Measurements from ENCODE around the gene MACF1. TPM values are rescaled to one million over a fixed set of nuclear protein-coding genes. Genes with fewer than 3 reads are reported as not detected.
"Not testable (repeated sequence)": the region's sequence is repeated elsewhere in the genome, so short reads cannot be mapped to it uniquely, and the experiment has no call there.

The MACF1 gene
- total RNA-seq, 1 donor from 2014 or later = 461 TPM

DNA sequence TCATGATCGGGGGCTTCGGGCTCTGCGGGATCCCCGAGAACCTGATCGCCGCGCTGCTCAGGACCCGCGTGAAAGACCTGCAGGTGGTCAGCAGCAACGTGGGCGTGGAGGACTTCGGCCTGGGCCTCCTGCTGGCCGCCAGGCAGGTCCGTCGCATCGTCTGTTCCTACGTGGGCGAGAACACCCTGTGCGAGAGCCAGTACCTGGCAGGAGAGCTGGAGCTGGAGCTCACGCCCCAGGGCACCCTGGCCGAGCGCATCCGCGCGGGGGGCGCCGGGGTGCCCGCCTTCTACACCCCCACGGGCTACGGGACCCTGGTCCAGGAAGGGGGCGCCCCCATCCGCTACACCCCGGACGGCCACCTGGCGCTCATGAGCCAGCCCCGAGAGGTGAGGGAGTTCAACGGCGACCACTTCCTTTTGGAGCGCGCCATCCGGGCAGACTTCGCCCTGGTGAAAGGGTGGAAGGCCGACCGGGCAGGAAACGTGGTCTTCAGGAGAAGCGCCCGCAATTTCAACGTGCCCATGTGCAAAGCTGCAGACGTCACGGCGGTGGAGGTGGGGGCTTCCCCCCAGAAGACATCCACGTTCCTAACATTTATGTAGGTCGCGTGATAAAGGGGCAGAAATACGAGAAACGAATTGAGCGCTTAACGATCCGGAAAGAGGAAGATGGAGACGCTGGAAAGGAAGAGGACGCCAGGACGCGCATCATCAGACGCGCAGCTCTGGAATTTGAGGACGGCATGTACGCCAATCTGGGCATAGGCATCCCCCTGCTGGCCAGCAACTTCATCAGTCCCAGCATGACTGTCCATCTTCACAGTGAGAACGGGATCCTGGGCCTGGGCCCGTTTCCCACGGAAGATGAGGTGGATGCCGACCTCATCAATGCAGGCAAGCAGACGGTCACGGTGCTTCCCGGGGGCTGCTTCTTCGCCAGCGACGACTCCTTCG, 310.9 kb downstream of the MACF1 start:
- DNase-seq = peak; percentile 22

DNA sequence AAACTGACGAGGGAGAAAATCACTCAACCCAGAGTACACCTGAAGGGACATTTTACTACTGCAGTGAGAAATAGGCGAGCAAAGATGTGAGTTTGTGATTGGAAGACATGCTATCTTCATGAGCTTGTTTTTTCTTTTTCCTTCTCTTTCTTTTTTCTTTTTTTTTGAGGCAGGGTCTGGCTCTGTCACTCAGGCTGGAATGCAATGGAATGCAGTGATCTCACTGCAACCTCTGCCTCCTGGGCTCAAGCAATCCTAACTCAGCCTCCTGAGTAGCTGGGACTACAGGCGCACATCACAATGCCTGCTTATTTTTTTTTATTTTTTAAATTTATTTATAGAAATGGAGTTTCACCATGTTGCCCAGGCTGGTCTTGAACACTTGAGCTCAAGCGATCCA, 312.3 kb downstream of the MACF1 start:
- DNase-seq = not testable (repeated sequence)

DNA sequence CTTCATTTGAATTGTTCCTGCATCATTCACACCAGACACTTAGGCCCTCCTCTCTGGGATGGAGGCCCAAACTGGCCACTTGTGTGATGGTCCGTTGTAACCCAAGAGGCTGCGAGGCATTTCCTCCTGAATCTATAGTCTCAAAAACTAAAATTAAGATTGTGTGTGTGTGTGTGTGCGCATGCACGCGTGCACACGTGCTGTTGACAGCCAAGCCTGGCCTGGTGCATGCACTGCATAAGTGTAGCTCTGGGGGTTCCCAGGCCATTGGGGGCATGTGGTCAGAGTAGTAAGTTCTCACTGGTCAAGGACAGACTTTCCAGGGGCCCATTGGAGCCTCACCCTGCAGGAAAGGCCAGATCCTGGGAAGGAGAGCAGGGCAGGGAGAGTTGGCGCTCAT, 313.4 kb downstream of the MACF1 start:
- DNase-seq = not testable (repeated sequence)

GRCh38 chr1:39519376-39519775, 314.9 kb downstream of the MACF1 start:
- not testable (repeated sequence) for DNase-seq

GRCh38 chr1:39522221-39522620, 317.7 kb downstream of the MACF1 start:
- DNase-seq = not testable (repeated sequence)

GRCh38 chr1:39522661-39523567, 318.4 kb downstream of the MACF1 start:
- DNase-seq = no peak

DNA sequence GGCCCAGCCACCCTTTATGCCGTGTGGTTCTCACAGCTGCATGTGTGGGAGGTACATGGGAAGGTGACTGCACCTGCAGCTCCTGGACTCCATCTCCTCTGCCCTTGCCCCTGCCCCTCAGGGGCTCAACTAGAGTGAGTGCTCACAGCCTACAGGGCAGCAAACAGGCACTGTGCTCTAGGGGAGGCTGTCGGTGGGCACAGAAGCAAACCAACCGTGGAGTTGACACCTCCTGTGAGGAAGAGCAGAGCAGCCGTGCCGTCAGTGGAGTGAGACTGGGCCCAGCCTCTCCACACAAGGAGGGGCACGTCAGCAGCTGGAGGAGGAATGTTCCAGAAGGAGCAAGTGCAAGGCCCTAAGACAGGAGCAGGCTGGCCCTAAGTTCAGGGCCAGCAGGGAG, 319.7 kb downstream of the MACF1 start:
- no peak for DNase-seq

- DNase-seq = no peak
These were observed 320.3 kb downstream of the MACF1 start for GRCh38 chr1:39524591-39525365.

GRCh38 chr1:39525366-39526165, 321.1 kb downstream of the MACF1 start:
- DNase-seq = no peak

- DNase-seq = no peak
These were observed 322.1 kb downstream of the MACF1 start for GRCh38 chr1:39526466-39527189.

- not testable (repeated sequence) for DNase-seq
These were observed 322.7 kb downstream of the MACF1 start for GRCh38 chr1:39527190-39527579.

DNA sequence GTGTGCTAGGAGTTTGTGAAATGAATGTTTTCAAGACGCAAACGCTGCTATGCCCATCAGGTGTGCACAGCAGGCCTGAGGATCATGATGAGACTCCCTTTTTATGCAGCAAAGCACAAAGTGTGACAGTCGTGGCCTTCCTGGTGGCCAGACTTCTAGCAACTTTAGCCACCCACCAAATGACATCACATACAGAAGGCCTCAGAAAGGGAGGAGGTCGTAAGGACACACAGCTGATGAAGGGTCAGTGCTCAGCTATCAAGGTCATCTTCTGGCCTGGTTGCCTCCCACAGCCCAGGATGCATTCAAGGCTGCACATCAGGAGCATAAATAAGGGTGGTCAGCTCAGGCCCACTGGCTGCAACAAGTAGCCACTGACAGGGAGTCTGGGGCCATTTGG, 323.6 kb downstream of the MACF1 start:
- DNase-seq = no peak

- no peak for DNase-seq
These were observed 325.5 kb downstream of the MACF1 start for GRCh38 chr1:39529901-39530535.

DNA sequence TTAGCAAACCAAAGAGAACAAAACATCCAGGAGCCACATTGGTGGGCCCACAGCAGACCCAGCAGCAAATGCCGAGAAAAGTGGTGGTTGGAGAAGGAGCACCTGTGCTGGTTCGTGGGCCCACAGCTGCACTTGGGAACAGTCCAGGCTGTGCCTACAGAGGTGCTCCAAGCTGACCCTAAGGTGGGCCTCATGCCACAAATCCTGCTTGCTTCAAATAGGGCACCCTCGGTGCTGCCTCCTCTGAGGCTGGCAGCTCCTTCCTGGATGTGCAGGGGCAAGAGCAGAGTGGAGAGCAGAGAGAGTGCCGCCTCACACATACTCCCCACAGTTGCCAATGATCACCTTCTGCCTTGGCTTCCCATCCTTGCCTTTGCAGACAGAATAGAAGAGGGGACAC, 327.0 kb downstream of the MACF1 start:
- no peak for DNase-seq

GRCh38 chr1:39533442-39533841, 328.9 kb downstream of the MACF1 start:
- DNase-seq = no peak

Other genes with a start within 250 kb of the MACF1 start
- 21.1 TPM for gene AKIRIN1, start 213.4 kb upstream of the MACF1 start, total RNA-seq
- gene NDUFS5, start 178.3 kb upstream of the MACF1 start, total RNA-seq = 314 TPM

All from tongue (tissue), 2 donors.